Caco-2 (cell line): ENCODE data around the gene KIRREL3. TPM values are rescaled to one million over a fixed set of nuclear protein-coding genes. Genes with fewer than 3 reads are reported as not detected.

Source experiments
- BruUV-seq: library from RNA; stranded (reverse); fragments of 400-500 nt; replicated peaks from 2 replicates; lab custom pipeline; 2021; lab: Mats Ljungman, UMichigan
- CTCF ChIA-PET: fragments of 300-600 bp; sonication (Branson Sonifier 250); formaldehyde crosslinking; loops from one replicate; lab custom pipeline; 2022; ENCODE audit warnings: antibody characterized with exemption; lab: Charles Lee
- POLR2A ChIA-PET: fragments of 300-600 bp; sonication (Branson Sonifier 250); formaldehyde crosslinking; loops from one replicate; lab custom pipeline; 2022; ENCODE audit warnings: antibody characterized with exemption; lab: Charles Lee
- DNase-seq, 2 experiments: peaks; one replicate each; pipeline versions ENCODE4 v3.0.0 to v3.0.0-alpha.2; 2020 to 2022
- H3K27me3 ChIP-seq: replicated peaks from 2 replicates; pipeline ENCODE4 v1.6.0; 2011; ENCODE audit warnings: low read length; ENCODE audit not compliant: control insufficient read depth, insufficient read depth
- H3K36me3 ChIP-seq: 2 replicates; pipeline ENCODE4 v1.5.1; 2011; ENCODE audit warnings: low read length; ENCODE audit not compliant: control insufficient read depth, insufficient read depth
- H3K4me1 ChIP-seq: fragments of 250-450 bp; sonication (Bioruptor Pico); 2 replicates; pipeline ENCODE4 v1.5.1; 2020; ENCODE audit warnings: mild to moderate bottlenecking
- H3K4me3 ChIP-seq: 2 replicates; pipeline ENCODE4 v1.5.1; 2011; ENCODE audit warnings: low read depth, mild to moderate bottlenecking, control low read depth, low read length
- H3K9me3 ChIP-seq: fragments of 250-450 bp; sonication (Bioruptor Pico); 2 replicates; pipeline ENCODE4 v1.5.1; 2020; ENCODE audit warnings: mild to moderate bottlenecking, moderate library complexity
- H3K27ac Mint-ChIP-seq: one replicate; pipeline ENCODE4 v1.8.0; 2022; ENCODE audit warnings: mixed read lengths; ENCODE audit not compliant: unreplicated experiment
- H3K27me3 Mint-ChIP-seq: one replicate; pipeline ENCODE4 v1.8.0; 2022; ENCODE audit warnings: mixed read lengths; ENCODE audit not compliant: insufficient read depth, unreplicated experiment
- H3K36me3 Mint-ChIP-seq: one replicate; pipeline ENCODE4 v1.8.0; 2022; ENCODE audit warnings: mild to moderate bottlenecking, mixed read lengths; ENCODE audit not compliant: insufficient read depth, unreplicated experiment
- H3K4me1 Mint-ChIP-seq: one replicate; pipeline ENCODE4 v1.8.0; 2022; ENCODE audit warnings: low read depth, mixed read lengths; ENCODE audit not compliant: unreplicated experiment
- H3K4me3 Mint-ChIP-seq: one replicate; pipeline ENCODE4 v1.8.0; 2022; ENCODE audit warnings: mild to moderate bottlenecking, moderate library complexity, mixed read lengths; ENCODE audit not compliant: unreplicated experiment
- H3K9me3 Mint-ChIP-seq: one replicate; pipeline ENCODE4 v1.8.0; 2022; ENCODE audit warnings: mixed read lengths; ENCODE audit not compliant: unreplicated experiment
- CTCF ChIP-seq, 2 experiments: fragments of 200-600 bp in 1 of 2; IDR thresholded peaks; 1 replicate in 1 of 2; 2 replicates in 1 of 2; pipeline versions ENCODE4 v1.5.1 to v1.8.0; 2011 to 2022; ENCODE audit warnings: antibody characterized with exemption in 1 of 2, control low read depth in 1 of 2, inconsistent platforms in 1 of 2, low read depth in 1 of 2, low read length in 1 of 2, mild to moderate bottlenecking in 1 of 2, moderate library complexity in 1 of 2; ENCODE audit not compliant: insufficient read depth in 1 of 2, severe bottlenecking in 1 of 2, unreplicated experiment in 1 of 2
- intact Hi-C: fragments of 100-400 bp; cut with micrococcal nuclease; formaldehyde crosslinking; loops from one replicate; pipeline ENCODE4 v1.10.0; 2022; ENCODE audit not compliant: unreplicated experiment
- total RNA-seq: library from RNA; stranded (reverse); gene quantifications from 2 replicates; pipeline ENCODE4 v1.2.3, GENCODE V29; 2022

KIRREL3 gene
- total RNA-seq, 1 experiment from 2014 or later: not detected

DNA sequence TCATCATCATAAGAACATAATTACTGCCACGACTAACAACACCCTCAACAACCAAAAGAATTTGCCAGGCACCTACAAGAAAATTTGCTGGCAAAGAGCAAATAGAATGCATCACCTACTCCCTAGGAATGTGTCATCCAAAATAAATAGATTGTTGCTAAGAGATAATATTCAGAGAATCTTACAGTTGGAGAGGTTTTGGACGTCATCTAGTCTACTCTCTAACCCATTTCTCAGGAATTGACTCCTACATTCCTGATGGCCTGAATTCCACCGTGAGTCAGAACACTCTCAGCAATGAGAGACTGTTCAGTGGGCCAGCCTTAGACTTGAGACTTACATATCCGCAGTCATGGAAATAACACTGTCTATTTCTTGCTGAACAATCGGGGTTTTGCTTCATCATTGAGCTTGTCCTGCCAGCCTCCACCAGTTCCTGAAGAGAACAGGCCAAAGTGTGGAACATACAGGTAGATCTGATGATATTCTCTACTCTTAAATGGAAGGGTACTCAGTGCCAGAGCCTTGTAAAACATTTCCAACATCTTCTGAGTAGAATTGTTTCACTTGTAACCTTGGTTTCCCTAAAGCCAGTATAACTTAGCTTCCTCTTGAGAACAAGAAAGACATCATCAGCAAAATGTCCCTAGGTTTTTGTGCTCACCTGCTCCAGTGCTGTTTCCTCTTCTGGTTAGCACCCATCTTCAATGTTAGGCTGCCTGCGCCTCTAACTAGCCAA, 8.3 kb downstream of the KIRREL3 start:
- Histone ChIP-seq H3K9me3 (no peaks in the 10 kb centered on the region), H3K27me3 (no peaks in the 10 kb centered on the region), H3K36me3 (no peaks in the 10 kb centered on the region), H3K4me3 (no peak overlapping the region), H3K4me1 (no peaks in the 10 kb centered on the region)
- no TSS peak for BruUV-seq
- Mint-ChIP-seq H3K9me3 (no peaks in the 10 kb centered on the region), H3K4me1 (no peaks in the 10 kb centered on the region), H3K27me3 (peaks cover 39% of the 10 kb centered on the region), H3K36me3 (no peaks in the 10 kb centered on the region), H3K4me3 (no peak overlapping the region), H3K27ac (no peak overlapping the region)
- ChIA-PET CTCF (interaction anchor here (0.5 to 1.1 kb wide), 2 partner anchors 276 to 419 kb away, joined by 4 to 5 read pairs; no protein-coding TSS in a partner anchor), POLR2A (no interaction called here)
- intact Hi-C loops: no loop called here
- DNase-seq: no peak
- no peak for TF ChIP-seq CTCF (IDR thresholded peaks at IDR 0.05; ENCODE audit: insufficient read depth in 1 of 2, low read depth in 1 of 2, low read length in 1 of 2, severe bottlenecking in 1 of 2, unreplicated experiment in 1 of 2)

- Histone ChIP-seq H3K4me3 (no peak overlapping the region), H3K4me1 (no peaks in the 10 kb centered on the region), H3K36me3 (no peaks in the 10 kb centered on the region), H3K27me3 (no peaks in the 10 kb centered on the region), H3K9me3 (no peaks in the 10 kb centered on the region)
- H3K36me3 Mint-ChIP-seq: no peaks in the 10 kb centered on the region
- no peak overlapping the region for H3K27ac Mint-ChIP-seq
- intact Hi-C loops: no loop called here
- H3K9me3 Mint-ChIP-seq: no peaks in the 10 kb centered on the region
- no peaks in the 10 kb centered on the region for H3K4me1 Mint-ChIP-seq
- POLR2A ChIA-PET: no interaction called here
- DNase-seq: no peak
- peaks cover 38% of the 10 kb centered on the region for H3K27me3 Mint-ChIP-seq
- no TSS peak for BruUV-seq
- CTCF ChIA-PET: interaction anchor here (1.1 kb wide), 1 partner anchor 275 kb away, joined by 4 read pairs; no protein-coding TSS in a partner anchor
- no peak overlapping the region for H3K4me3 Mint-ChIP-seq
- TF ChIP-seq CTCF (IDR thresholded peaks at IDR 0.05; ENCODE audit: insufficient read depth in 1 of 2, low read depth in 1 of 2, low read length in 1 of 2, severe bottlenecking in 1 of 2, unreplicated experiment in 1 of 2): no peak
Measured at GRCh38 chr11:126991596-126991995, 9.0 kb downstream of the KIRREL3 start.

DNA sequence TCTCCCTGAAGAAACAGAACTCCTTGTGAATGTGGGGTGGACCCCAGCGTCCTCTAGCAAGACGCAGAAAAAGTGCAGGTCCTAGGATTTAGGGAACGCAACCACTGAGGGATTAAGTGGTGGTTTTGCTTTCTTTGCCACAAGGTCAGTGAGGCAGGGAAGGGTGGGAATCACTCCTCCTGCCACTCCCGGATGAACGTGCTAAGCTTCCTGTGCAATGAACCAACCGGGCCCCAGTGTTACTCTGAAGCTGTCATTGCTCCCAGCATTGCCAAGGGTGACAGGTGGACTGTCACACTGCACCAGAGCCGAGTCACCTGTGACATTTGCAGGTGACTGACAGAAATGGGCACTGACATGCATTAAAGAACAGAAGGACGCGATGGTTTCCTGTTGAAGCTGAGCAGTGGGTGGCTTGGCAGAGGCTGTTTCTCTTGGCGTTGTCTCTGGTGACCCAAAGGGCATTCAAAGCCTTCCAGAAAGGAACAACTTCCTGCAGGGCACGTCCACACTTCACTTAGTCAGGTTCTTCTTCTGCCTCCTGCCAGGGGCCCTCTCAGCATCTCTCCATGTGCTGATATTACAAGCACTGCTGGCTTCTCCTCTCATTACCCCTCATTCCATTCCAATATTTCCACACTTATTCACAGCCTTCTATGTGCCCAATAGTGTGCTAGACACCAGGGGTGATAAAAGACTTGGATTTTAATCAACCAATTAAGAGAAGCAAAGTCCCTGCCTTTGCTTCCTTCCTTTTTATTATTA, 9.7 kb downstream of the KIRREL3 start:
- no peak for DNase-seq
- TF ChIP-seq CTCF (IDR thresholded peaks at IDR 0.05; ENCODE audit: insufficient read depth in 1 of 2, low read depth in 1 of 2, low read length in 1 of 2, severe bottlenecking in 1 of 2, unreplicated experiment in 1 of 2): no peak
- no peaks in the 10 kb centered on the region for H3K36me3 ChIP-seq
- Mint-ChIP-seq H3K27me3 (peaks cover 38% of the 10 kb centered on the region), H3K36me3 (no peaks in the 10 kb centered on the region), H3K4me3 (no peak overlapping the region), H3K4me1 (no peaks in the 10 kb centered on the region), H3K27ac (no peak overlapping the region), H3K9me3 (no peaks in the 10 kb centered on the region)
- H3K27me3 ChIP-seq: no peaks in the 10 kb centered on the region
- no peaks in the 10 kb centered on the region for H3K9me3 ChIP-seq
- CTCF ChIA-PET: interaction anchor here (0.6 to 1.6 kb wide), 14 partner anchors 9 to 548 kb away, joined by 3 to 14 read pairs (median 6); partner anchors contain the start of gene KIRREL3
- intact Hi-C loops: loop anchor here (1.0 kb wide), 4 partner anchors 180 to 550 kb away; no protein-coding TSS in a partner anchor
- H3K4me3 ChIP-seq: no peak overlapping the region
- no TSS peak for BruUV-seq
- no peaks in the 10 kb centered on the region for H3K4me1 ChIP-seq
- POLR2A ChIA-PET: no interaction called here
